SIG-M5 treated with dmso at 0.1 percent for 504 hours (cell line): ENCODE measurements around the gene CLEC4F.

Experiments used
- DNase-seq: peaks from one replicate; lab custom pipeline; 2025; ENCODE audit not compliant: unreplicated experiment; lab: John Stamatoyannopoulos, UW

The CLEC4F gene, protein sequence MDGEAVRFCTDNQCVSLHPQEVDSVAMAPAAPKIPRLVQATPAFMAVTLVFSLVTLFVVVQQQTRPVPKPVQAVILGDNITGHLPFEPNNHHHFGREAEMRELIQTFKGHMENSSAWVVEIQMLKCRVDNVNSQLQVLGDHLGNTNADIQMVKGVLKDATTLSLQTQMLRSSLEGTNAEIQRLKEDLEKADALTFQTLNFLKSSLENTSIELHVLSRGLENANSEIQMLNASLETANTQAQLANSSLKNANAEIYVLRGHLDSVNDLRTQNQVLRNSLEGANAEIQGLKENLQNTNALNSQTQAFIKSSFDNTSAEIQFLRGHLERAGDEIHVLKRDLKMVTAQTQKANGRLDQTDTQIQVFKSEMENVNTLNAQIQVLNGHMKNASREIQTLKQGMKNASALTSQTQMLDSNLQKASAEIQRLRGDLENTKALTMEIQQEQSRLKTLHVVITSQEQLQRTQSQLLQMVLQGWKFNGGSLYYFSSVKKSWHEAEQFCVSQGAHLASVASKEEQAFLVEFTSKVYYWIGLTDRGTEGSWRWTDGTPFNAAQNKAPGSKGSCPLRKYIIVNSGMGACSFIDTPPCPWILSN

DNA sequence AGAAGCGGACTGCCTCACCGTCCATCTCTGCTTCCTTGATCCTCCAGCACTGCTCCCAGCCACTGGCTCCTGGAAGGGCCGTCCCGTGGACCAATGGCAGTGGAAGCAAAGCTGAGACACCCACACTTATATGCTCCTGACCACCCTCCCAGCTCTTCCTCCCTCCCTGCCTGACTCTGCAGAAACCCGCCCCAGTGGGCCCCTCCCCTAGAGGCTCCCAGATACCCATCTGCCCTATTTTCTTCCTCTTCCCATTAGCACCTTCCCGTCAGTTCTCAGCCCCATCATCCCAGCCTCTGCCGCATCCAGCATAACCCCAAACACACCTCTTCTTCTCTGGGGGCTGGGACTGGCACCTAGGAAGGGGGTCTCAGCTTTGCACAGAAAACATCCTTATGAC is at the start of gene CLEC4F:
CLEC4F (minus strand) TSS at position 101 of the 400 bp plus-strand sequence; CDS start at position 25, 76 bp downstream.
- no peak for DNase-seq

DNA sequence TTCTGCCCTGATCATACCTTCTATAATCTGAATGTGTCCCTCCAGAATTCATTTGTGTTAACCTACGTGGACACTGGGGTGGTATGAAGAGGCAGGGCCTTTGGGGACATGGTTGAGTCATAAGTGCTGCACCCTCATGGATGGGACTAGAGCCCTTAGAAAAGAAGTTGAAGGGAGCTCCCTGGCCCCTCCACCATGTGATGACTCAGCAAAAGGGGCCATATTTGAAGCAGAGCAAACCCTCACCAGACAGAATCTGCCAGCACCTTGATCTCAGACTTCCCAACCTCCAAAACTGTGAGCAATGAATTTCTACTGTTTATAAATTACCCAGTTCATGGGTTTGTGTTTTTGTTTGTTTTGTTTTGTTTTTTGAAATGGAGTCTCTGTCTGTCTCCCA is 48.6 kb upstream of the CLEC4F start:
- no peak for DNase-seq

DNA sequence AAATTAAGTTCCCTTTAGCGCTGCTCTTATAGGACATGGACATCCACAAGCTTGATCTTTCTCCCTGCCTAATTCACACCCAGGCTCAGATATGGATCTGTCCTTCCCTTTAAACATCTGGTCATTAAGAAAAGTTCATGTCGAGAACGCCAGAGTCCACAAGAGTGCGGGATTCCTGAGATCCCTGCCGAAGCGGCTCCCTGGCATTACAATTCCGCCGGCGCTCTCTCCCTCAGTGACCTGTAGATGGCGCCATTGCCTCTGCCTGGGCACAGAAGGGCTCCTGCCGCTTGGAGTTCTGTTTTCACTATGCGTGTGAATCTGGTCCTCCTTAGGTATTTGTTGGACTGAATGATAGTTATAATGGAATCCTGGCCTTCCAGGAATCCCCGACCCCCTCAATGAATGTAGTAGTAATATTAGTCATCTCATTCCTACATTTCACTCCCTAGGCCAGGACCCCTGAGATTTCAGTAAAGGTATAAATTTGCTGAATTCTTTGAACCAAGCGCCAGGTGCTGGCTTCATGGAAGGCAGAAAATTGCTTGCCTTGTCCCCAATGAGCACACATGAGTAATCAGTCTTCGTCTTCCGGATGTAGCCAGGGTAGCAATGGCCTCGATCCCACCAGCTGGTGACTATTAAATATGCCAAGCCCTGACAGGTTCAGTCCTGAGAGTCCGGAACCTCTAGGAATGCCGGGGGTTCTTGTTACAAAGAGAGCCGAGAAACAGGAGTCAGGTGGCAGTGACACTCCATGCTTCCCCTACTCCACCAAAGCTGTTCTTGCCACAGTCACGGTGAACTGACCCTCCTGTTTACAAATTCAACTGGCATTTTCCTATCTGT is 41.6 kb upstream of the CLEC4F start:
- DNase-seq = peak; percentile 77

DNA sequence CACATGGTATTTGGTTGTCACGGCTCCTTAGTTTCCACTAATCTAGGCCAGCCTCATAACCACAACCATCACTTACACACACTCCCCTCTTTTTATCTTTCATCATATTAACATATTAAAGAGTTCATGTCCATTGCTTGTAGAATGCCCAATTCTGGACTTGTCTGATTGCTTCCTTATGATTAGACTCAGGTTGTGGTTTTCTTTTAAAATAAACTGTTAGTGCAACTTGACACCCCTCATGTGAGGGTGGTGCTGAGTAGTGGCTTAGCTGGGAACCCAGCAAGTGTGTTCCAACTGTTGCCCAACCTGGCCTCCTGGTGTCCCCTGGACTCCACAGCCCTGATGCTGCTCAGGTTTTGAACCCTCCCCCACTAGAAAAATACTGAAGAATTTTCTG is 35.3 kb upstream of the CLEC4F start:
- DNase-seq = no peak

DNA sequence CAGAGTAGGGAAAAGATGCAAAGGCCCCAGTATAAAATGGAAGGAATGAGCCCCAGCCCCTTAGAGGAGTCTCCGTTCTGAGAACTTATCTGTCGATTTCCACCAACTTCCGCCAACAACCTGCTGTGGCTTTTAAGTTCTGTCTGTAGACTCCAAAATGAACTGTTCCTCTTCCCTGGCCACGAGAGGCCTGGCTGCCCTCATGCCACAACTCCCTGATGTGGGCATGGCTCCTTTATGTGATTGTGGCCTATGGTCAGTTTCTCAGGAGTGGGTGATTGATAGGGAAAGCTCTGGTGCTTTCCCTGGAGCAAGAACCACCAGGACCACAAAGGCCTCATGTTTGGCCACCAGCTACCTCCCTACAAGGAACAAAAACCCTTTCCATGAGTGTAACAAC is 34.0 kb upstream of the CLEC4F start:
- DNase-seq = no peak

DNA sequence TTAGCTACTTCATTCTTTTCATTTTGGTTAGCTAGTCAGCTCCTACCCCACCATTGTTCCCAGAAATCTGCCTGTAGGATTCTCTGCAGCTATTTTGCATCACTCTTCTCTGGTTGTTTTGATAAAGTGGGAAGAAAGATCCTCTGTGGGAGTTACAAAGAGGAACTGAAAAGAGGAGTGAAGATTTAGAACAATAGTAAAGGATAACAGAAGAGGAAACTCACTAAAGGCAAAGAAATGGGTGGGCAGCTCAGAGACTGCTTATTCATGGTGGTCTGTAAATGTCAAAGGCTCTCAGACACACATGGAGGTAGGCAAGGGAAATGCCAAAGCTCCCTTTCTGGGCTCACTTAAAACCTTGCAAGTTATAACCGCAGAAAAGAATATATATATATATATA is 32.4 kb upstream of the CLEC4F start:
- DNase-seq = peak; percentile 34

DNA sequence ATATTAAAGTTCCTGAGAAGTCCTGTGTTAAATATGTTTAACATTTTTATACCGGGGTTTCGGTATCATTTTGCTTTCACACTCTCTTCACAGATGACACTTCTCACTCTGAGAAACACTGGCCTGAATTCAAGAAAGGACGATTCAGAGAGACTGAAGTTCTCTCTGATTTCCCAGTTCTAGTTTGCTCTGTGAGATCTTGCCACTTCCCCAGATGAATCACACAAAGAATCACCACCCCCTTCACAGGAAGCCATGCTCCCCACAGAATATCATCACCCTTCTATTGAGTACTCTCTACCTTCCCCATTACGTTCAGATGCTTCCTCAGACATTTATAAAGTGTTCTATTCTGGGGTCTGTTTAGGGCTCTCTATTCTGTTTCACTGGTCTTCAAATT is 31.3 kb upstream of the CLEC4F start:
- DNase-seq = peak; percentile 74

DNA sequence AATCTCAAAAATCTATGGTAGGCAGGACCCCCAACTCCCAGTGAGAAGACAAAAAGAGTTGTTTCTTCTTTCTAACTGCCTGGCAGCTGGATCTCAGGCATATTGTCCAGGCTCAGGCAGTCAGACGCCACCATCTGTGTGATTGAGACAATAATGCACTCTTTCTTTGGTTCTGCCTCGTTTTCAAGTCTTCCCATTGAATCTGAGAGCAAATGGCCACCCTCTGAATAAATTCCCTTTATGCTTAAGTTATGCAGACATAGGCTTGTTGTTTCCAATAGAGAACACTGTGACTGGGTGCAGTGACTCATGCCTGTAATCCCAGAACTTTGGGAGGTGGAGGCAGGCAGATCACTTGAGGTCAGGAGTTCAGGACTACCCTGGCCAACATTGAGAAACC is 30.5 kb upstream of the CLEC4F start:
- no peak for DNase-seq

DNA sequence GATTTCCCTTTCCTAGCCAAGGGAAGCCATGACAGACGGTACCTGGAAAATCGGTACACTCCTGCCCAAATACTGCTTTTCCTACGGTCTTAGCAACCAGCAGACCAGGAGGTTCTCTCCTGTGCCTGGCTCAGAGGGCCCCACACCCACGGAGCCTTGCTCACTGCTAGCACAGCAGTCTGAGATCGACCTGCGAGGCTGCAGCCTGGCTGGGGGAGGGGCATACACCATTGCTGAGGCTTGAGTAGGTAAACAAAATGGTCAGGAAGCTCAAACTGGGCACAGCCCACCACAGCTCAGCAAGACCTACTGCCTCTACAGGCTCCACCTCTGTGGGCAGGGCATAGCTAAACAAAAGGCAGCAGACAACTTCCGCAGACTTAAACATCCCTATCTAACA is 22.0 kb upstream of the CLEC4F start:
- DNase-seq = no peak

DNA sequence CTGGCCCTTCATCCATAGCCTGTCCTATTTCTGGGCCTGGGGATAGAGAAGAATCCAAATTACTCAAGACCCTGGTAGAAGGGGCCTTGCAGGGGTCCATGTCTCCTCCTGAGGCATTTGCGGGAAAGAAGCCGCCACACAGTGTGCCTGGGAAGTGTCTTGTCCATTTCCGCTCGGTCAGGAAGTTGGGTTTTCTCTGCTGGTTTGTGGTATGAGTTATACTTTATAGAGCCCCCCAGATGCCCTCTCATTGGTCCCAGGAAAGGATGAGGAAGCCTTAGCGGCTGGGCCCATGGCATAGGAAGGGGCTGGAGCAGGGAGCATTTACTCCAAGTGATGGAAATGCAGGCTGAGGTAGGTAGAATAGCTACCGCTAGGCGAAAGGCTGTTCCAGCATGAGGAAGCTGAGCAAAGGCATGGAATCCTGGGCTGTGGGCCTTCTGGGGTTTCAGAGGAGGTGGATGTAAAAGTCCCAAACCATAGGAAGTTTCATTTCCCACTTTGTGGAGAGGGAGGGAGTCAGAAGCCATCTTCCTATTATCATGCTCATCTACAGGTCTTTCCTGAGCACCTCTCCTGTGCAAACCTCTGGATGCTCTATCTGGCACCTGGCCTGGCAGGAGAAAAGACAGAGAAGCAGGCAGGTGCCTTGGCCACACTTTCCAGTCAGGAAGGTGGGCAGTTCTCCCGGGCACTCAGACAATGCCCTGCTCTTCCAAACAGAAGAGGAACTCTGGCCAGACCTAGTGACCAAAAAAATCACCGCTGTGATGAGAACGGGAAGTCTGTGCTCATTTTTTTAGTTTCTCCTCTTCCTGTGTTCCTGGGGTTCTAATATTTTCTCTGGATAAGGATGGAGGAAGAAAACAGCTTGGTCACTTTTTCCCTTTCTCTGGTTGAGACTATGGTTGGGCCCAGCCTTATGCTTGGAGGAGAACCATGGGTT is 17.9 kb upstream of the CLEC4F start:
- no peak for DNase-seq

DNA sequence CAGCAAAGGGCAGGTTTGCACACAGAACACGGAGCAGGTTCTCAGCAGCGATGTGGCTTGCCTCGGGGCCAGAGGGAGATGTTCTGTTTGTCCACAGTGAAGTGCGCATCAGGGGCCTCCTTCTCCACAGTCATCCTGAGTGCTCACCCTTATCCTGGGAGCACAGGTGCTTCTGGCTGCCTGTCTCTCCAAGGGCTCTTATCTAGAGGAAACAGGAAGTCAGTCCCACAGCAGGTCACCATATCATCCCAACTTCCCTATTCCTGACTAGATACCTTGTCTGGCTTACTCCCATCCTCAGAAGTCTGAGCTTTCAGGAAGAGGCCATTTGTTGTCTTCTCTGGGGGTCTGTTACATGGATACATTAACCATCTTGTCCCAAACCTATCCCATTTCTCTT is 15.2 kb upstream of the CLEC4F start, which contains the start of gene CD207:
CD207 (minus strand) TSS at position 174 of the 400 bp plus-strand sequence; CDS start at position 134, 40 bp downstream.
- no peak for DNase-seq

DNA sequence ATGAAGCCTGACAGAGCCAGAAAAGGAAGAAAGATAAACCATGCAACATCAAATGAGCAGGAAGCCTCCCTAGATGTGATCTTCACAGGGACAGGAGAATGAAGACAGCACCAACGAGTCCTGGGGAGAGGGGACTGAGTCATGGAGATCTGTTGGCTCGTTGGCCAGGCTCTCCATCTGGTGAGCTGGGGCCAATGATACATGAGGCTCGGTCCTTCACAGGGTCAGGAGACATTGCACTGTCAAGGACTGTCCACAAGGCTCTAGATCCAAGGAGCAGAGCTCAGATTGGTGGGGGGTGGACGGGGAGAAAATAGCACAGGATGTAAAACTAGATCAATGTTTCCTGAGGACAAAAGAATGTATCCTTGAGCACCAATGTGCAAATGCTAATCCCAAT is 14.5 kb upstream of the CLEC4F start:
- no peak for DNase-seq

DNA sequence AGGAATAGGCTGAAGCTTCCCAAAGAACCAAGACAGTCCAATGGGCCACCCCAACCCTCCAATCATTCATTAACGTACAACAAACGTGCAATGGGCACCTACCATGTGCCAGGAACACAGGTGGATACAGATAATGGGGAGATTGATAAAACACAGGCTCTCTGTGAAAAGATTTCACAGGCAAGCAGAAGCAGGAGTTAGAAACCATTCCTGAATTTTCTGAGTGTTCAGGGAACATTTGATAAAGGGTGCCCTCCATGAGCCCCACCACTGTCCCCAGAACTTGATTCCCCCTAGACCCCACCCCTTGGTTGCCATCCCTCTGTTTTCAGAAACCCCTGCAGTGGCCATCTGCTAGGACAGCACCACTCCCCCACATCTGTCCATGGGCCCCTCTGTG is 13.7 kb upstream of the CLEC4F start:
- no peak for DNase-seq

DNA sequence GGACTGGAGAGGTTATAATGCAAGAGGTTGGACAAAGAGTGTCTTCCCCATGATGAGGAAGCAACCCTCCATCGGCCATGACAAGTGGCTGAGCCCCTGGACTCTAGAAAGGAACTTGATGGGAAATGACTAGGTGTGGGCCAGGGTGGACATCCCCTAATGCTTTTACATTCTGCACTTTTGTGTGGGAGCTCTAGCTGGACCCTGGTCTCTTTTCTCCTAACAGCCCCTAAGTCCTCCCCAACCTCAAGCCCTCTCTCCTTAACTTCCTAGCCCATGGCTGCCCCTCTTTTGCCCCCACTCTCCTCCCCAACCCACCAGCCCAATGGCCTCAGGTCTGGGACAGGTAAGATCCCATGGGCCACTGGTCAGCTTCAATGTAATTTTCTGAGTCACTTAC is 12.8 kb upstream of the CLEC4F start:
- no peak for DNase-seq

DNA sequence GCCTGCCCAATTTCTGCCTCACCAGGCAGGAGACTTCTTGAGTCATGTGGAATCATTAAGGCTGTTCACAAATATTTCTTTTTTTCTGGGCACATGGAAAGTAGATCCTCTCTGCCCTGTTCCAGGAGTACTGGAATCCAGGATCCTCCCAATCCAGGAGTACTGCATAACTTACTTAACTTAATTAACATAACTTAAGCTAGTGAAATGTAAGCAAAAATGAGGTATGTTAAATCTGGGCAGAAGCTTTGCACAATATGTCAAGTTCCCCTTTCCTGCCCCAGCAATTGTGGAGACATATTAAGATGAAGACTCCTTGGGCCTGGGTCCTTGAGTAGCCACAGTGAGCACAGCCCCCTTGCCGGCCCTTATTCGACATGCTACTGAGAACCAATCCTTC is 12.0 kb upstream of the CLEC4F start:
- DNase-seq = no peak

DNA sequence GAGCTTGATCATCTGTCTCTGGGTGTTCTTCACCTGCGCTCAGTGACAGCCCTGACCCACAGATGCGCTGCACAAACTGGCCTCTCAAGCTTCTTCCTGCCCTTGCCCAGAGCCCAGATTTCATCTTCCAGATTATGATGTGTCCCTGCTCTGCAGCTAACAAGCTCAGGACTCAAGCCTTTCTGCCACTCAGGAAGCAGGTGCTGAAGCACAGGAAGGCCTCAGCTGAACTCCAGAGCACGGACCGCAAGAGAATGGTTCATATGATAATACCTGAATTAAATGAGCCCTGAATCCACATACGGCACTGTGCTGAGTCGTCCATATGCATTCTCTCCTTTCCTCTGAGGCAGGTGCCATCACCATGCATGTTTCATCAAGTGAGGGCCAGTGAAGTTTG is 11.5 kb upstream of the CLEC4F start:
- DNase-seq = no peak

DNA sequence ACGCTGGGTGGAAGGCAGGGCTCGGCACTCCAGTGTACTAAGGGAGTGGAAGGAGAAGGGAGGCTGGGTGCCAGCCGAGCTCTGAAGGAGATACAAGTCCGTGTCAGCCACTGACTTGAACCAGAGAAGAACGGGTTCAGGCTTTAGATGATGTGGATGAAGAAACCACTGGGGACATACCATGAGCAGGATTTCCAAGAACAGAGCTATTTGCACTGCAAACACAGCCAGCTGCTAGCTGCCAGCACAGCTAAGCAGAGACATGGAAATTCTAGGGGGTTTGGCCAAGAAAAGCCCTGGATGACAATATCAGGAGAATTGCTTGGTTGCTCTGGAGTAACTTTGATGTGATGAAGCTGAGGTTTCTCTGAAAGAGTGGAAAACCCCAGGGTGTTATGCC is 10.0 kb upstream of the CLEC4F start:
- DNase-seq = no peak

DNA sequence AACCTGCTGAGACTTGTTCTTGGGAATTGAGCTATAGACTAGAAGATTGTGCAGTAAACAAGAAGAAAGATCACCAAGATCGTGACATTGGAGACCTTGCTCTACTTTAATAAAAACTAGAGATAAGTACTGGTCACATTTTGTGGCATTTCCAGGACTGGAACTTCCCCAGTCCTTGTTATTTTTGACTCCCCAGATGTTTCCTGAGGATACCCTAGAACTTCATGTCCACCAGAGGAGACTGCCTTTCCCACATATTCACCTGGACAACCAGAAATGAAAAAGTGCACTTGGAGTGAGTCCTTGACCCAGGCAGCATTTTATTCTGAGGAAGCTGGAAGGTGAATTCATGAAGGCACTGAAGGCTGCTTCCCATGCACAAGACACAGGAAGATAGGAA is 9.5 kb upstream of the CLEC4F start:
- DNase-seq = no peak

DNA sequence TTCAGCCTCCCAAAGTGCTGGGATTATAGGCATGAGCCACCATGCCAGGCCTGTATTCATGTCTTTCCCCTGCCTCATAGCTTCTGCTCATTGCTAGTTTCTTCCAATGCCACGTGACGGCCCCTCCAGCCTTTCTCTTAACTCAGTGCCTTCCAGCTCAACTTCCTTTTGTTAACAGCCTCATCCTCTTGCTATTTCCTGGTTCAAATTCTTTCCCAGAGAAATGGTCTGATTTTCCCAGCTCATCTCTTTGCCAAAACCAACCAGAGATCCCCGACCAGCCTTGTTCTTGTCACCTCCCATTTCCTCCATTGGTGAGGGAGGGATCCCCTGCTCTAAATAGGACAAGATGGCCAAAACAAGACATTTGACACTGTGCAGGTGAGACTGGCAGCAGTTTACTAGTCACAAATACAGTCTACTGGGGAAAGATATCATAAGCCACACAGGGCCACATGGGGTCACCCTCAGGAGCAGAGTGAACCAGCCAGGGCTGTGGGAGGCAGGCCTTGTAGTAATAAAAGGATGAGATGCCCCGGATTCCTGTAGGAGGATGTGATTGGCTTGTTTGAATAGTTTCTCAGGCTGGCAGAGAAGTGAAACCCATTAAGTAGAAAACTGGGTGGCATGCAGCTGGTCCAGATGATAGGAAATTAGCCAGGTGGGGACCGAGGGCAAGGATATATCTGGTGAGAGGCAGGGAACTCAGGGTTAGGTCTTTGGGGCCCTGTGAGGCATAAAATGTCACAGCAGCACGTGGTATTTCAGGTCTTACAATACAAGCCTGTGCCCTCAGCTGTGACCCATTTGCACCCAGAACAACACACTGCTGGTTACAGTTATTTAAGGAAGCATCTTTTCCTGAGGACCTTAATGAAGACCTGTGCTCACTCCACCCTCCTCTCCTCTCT is 8.8 kb upstream of the CLEC4F start:
- no peak for DNase-seq

DNA sequence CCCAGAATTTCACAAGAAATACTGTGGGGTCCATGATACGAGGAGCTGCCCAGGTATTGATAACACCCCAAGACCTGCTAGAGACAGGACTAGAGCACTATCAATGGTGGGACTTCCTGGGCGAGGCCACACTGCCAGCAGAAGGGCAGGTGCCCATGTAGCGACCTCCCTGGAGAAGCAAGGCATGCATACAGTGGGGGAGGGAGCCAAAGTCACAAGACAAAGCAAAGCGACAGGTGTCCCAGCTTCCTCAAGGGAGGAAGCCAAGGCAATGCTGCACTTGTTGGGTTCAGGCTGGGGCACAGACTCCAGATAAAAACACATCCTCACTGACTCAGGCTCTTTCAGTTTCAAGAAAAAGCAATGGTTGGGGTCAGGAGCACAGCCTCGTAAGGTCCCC is 7.7 kb upstream of the CLEC4F start:
- no peak for DNase-seq
